HCT116 (cell line): ENCODE measurements around the gene TRAF5. TPM values are rescaled to one million over a fixed set of nuclear protein-coding genes. Genes with fewer than 3 reads are reported as not detected.

Experiments used
- ATAC-seq: fragments of 200-7000 bp; cut with Tn5 transposase; 2 replicates; pipeline ENCODE4 v1.9.1; 2020; ENCODE audit warnings: mild to moderate bottlenecking, moderate library complexity
- BruUV-seq: library from RNA; stranded (reverse); fragments of 400-500 nt; replicated peaks from 2 replicates; lab custom pipeline; 2021; lab: Mats Ljungman, UMichigan
- CTCF ChIA-PET: fragments of 300-600 bp; sonication (Branson Sonifier 250); formaldehyde crosslinking; loops from one replicate; lab custom pipeline; 2021; ENCODE audit warnings: antibody characterized with exemption; lab: Charles Lee
- POLR2A ChIA-PET: fragments of 300-600, 350-600 bp; sonication (Branson Sonifier 250); formaldehyde crosslinking; loops from one replicate; lab custom pipeline; 2021; ENCODE audit warnings: antibody characterized with exemption; lab: Charles Lee
- RAD21 ChIA-PET, 2 experiments: fragments of 300-600 bp; sonication (Branson Sonifier 250); formaldehyde crosslinking; loops; one replicate each; lab custom pipeline; 2023; ENCODE audit warnings: low total read pairs in 2 of 2; ENCODE audit not compliant: uncharacterized antibody in 2 of 2, unreplicated experiment in 2 of 2, low non-redundant PET in 1 of 2; lab: Charles Lee
- DNase-seq: peaks from one replicate; pipeline ENCODE4 v3.0.0-alpha.2; 2010; ENCODE audit warnings: low read depth, low spot score
- H2AFZ ChIP-seq: fragments of 200-600 bp; shearing (Covaris generic), sonication (generic); 2 replicates; pipeline ENCODE4 v1.6.1; 2017; ENCODE audit warnings: low read depth, mixed run types, mixed read lengths, antibody characterized with exemption, low read length; ENCODE audit not compliant: poor library complexity, severe bottlenecking
- H3K27ac ChIP-seq: 2 replicates; pipeline ENCODE4 v1.5.1; 2012; ENCODE audit warnings: low read depth, low read length
- H3K27me3 ChIP-seq: fragments of 200-600 bp; sonication (generic); 2 replicates; pipeline ENCODE4 v1.6.1; 2016; ENCODE audit warnings: mixed run types, low read length, mixed read lengths; ENCODE audit not compliant: insufficient read depth
- H3K36me3 ChIP-seq, 2 experiments: fragments of 200-500 bp in 1 of 2; fragments of 200-600 bp in 1 of 2; sonication (Bioruptor generic) in 1 of 2; sonication (generic) in 1 of 2; 2 replicates each; pipeline versions ENCODE4 v1.5.1 to v1.6.1; 2014 to 2016; ENCODE audit warnings: low read length in 2 of 2, inconsistent platforms in 1 of 2, mixed read lengths in 1 of 2, mixed run types in 1 of 2; ENCODE audit not compliant: insufficient read depth in 2 of 2, control insufficient read depth in 1 of 2
- H3K4me1 ChIP-seq, 2 experiments: fragments of 200-600 bp in 1 of 2; sonication (generic) in 1 of 2; 2 replicates each; pipeline versions ENCODE4 v1.5.1 to v1.6.1; 2012 to 2017; ENCODE audit warnings: low read length in 2 of 2, inconsistent platforms in 1 of 2, mild to moderate bottlenecking in 1 of 2, mixed read lengths in 1 of 2, mixed run types in 1 of 2, moderate library complexity in 1 of 2; ENCODE audit not compliant: insufficient read depth in 2 of 2, control insufficient read depth in 1 of 2
- H3K4me2 ChIP-seq: fragments of 200-600 bp; sonication (generic); 2 replicates; pipeline ENCODE4 v1.6.1; 2017; ENCODE audit warnings: mixed run types, low read length, mixed read lengths
- H3K4me3 ChIP-seq, 2 experiments: fragments of 200-600 bp in 1 of 2; sonication (generic) in 1 of 2; replicated peaks in 1 of 2; 2 replicates each; pipeline ENCODE4 v1.5.1; 2011 to 2016; ENCODE audit warnings: low read length in 2 of 2, control low read depth in 1 of 2, low read depth in 1 of 2, mild to moderate bottlenecking in 1 of 2, mixed read lengths in 1 of 2, mixed run types in 1 of 2
- H3K79me2 ChIP-seq: fragments of 200-600 bp; sonication (generic); 2 replicates; pipeline ENCODE4 v1.6.1; 2017; ENCODE audit warnings: mild to moderate bottlenecking, mixed run types, low read length, moderate library complexity, mixed read lengths; ENCODE audit not compliant: insufficient read depth
- H3K9ac ChIP-seq: fragments of 200-600 bp; sonication (generic); 2 replicates; pipeline ENCODE4 v1.6.1; 2016; ENCODE audit warnings: low read length, mixed read lengths
- H3K9me2 ChIP-seq: fragments of 200-600 bp; sonication (generic), shearing (Covaris generic); 2 replicates; pipeline ENCODE4 v1.6.1; 2017; ENCODE audit warnings: mixed run types, mild to moderate bottlenecking, moderate library complexity; ENCODE audit not compliant: insufficient read depth
- H3K9me3 ChIP-seq, 2 experiments: fragments of 200-500 bp in 1 of 2; fragments of 200-600 bp in 1 of 2; sonication (Bioruptor generic) in 1 of 2; sonication (generic) in 1 of 2; 2 replicates each; pipeline ENCODE4 v1.6.1; 2014 to 2017; ENCODE audit warnings: low read length in 2 of 2, mixed read lengths in 2 of 2, inconsistent platforms in 1 of 2, low read depth in 1 of 2, mild to moderate bottlenecking in 1 of 2, mixed run types in 1 of 2, moderate library complexity in 1 of 2; ENCODE audit not compliant: control insufficient read depth in 1 of 2, insufficient read depth in 1 of 2
- H4K20me1 ChIP-seq: fragments of 200-600 bp; sonication (generic), shearing (Covaris generic); 2 replicates; pipeline ENCODE4 v1.6.1; 2017; ENCODE audit warnings: mixed run types, mild to moderate bottlenecking, moderate library complexity; ENCODE audit not compliant: insufficient read depth
- CBX3 ChIP-seq: IDR thresholded peaks from 2 replicates; pipeline ENCODE4 v1.6.1; 2012; ENCODE audit warnings: low read depth
- CEBPB ChIP-seq: IDR thresholded peaks from 2 replicates; pipeline ENCODE4 v1.6.1; 2012; ENCODE audit warnings: low read depth
- EGR1 ChIP-seq: IDR thresholded peaks from 2 replicates; pipeline ENCODE4 v1.6.1; 2012; ENCODE audit warnings: low read depth
- ELF1 ChIP-seq: IDR thresholded peaks from 2 replicates; pipeline ENCODE4 v1.6.1; 2012; ENCODE audit warnings: low read depth, borderline replicate concordance
- EZH2phosphoT487 ChIP-seq: fragments of 200-600 bp; IDR thresholded peaks from 2 replicates; pipeline ENCODE4 v1.6.1; 2018; ENCODE audit warnings: antibody characterized with exemption, borderline replicate concordance
- JUND ChIP-seq: IDR thresholded peaks from 2 replicates; pipeline ENCODE4 v1.6.1; 2012
- POLR2A ChIP-seq: IDR thresholded peaks from 2 replicates; pipeline ENCODE4 v1.7.0; 2011; ENCODE audit warnings: borderline replicate concordance; ENCODE audit not compliant: insufficient read depth, insufficient read length; ENCODE audit errors: extremely low read depth
- POLR2AphosphoS5 ChIP-seq: IDR thresholded peaks from 2 replicates; pipeline ENCODE4 v1.6.1; 2011; ENCODE audit warnings: mild to moderate bottlenecking, low read depth, low read length, moderate library complexity
- SIN3A ChIP-seq: IDR thresholded peaks from 2 replicates; pipeline ENCODE4 v1.6.1; 2012; ENCODE audit warnings: low read depth
- SP1 ChIP-seq: IDR thresholded peaks from 2 replicates; pipeline ENCODE4 v1.6.1; 2012; ENCODE audit warnings: low read depth
- SRF ChIP-seq: IDR thresholded peaks from 2 replicates; pipeline ENCODE4 v1.6.1; 2012; ENCODE audit warnings: low read depth
- TCF7L2 ChIP-seq: IDR thresholded peaks from 2 replicates; pipeline ENCODE4 v1.7.0; 2011; ENCODE audit warnings: borderline replicate concordance, inconsistent platforms; ENCODE audit not compliant: insufficient read depth, insufficient read length; ENCODE audit errors: extremely low read depth
- YY1 ChIP-seq: IDR thresholded peaks from 2 replicates; pipeline ENCODE4 v1.6.1; 2011; ENCODE audit warnings: low read length, low read depth, moderate library complexity, mild to moderate bottlenecking; ENCODE audit not compliant: insufficient replicate concordance; ENCODE audit errors: extremely low read depth
- ZFX ChIP-seq: fragments of 450-650 bp; IDR thresholded peaks from 2 replicates; pipeline ENCODE4 v1.6.1; 2017
- intact Hi-C: fragments of 100-400 bp; cut with micrococcal nuclease; formaldehyde crosslinking; loops from 2 replicates; pipeline ENCODE4 v1.10.0; 2022
- total RNA-seq: library from RNA; stranded (reverse); gene quantifications from one replicate; pipeline ENCODE4 v1.2.1, GENCODE V29; 2021; ENCODE audit not compliant: unreplicated experiment
- TF ChIP-seq, protein P1 (sequence below): IDR thresholded peaks from 2 replicates; pipeline ENCODE4 v1.6.1; 2012
- TF ChIP-seq, protein P2 (sequence below), 3 experiments: fragments of 200-600 bp in 1 of 3; sonication (generic) in 1 of 3; IDR thresholded peaks in 2 of 3; conservative IDR thresholded peaks in 1 of 3; 2 replicates each; pipeline ENCODE4 v1.5.1; 2012 to 2017; ENCODE audit warnings: low read depth in 2 of 3, low read length in 2 of 3, antibody characterized with exemption in 1 of 3, borderline replicate concordance in 1 of 3, control low read depth in 1 of 3, mild to moderate bottlenecking in 1 of 3, mixed read lengths in 1 of 3, mixed run types in 1 of 3, moderate library complexity in 1 of 3; ENCODE audit not compliant: insufficient read depth in 1 of 3
- TF ChIP-seq, protein P3 (sequence below): IDR thresholded peaks from 2 replicates; pipeline ENCODE4 v1.6.1; 2012
- TF ChIP-seq, protein P4 (sequence below): IDR thresholded peaks from 2 replicates; pipeline ENCODE4 v1.6.1; 2011; ENCODE audit warnings: mild to moderate bottlenecking, low read length, moderate library complexity; ENCODE audit not compliant: insufficient replicate concordance; ENCODE audit errors: extremely low read depth

The TRAF5 gene
- total RNA-seq, 1 experiment from 2014 or later, result 6.5 TPM

DNA sequence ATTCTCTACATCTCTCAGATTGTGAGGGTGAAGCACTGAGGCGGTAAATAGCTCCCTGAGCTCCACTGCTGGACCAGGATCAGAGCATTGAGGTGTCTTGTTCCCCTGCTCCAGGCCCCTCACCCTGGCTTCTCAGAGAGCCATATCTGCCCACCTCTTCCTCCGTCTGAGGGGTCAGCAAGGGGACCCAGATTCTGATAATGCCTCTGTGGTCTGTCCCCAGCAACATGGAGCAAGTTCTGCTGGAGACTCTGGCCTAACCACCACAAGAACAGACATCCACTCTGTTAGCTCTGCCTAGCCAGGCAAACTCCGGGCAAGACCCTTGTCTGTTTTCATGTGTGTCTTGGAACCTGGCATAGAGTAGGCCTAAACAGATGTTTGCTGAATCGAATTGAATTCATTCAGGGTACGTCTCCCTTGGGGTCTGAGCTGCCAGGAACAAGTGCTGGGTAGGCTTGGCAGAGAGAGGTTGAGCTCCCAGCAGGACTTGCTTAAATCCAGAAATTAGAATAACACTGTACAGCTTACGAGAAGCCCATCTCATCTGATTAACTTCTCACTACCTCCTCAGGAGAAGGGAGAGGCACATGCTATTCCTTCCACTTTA is 2.3 kb downstream of the TRAF5 start (continued):
- TF ChIP-seq POLR2A (no peak), TCF7L2 (no peak), SIN3A (no peak), CEBPB (no peak), SP1 (no peak), EGR1 (no peak), POLR2AphosphoS5 (no peak), ZFX (no peak), SRF (no peak), JUND (no peak)
- TF ChIP-seq, protein P1, sequence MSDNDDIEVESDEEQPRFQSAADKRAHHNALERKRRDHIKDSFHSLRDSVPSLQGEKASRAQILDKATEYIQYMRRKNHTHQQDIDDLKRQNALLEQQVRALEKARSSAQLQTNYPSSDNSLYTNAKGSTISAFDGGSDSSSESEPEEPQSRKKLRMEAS, result no peak
- TF ChIP-seq, protein P2, sequence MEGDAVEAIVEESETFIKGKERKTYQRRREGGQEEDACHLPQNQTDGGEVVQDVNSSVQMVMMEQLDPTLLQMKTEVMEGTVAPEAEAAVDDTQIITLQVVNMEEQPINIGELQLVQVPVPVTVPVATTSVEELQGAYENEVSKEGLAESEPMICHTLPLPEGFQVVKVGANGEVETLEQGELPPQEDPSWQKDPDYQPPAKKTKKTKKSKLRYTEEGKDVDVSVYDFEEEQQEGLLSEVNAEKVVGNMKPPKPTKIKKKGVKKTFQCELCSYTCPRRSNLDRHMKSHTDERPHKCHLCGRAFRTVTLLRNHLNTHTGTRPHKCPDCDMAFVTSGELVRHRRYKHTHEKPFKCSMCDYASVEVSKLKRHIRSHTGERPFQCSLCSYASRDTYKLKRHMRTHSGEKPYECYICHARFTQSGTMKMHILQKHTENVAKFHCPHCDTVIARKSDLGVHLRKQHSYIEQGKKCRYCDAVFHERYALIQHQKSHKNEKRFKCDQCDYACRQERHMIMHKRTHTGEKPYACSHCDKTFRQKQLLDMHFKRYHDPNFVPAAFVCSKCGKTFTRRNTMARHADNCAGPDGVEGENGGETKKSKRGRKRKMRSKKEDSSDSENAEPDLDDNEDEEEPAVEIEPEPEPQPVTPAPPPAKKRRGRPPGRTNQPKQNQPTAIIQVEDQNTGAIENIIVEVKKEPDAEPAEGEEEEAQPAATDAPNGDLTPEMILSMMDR (IDR thresholded peaks at IDR 0.05 in 2 of 3, conservative IDR thresholded peaks at IDR 0.05 in 1 of 3; ENCODE audit: borderline replicate concordance in 1 of 3, insufficient read depth in 1 of 3, low read depth in 2 of 3, low read length in 2 of 3), result no peak

DNA sequence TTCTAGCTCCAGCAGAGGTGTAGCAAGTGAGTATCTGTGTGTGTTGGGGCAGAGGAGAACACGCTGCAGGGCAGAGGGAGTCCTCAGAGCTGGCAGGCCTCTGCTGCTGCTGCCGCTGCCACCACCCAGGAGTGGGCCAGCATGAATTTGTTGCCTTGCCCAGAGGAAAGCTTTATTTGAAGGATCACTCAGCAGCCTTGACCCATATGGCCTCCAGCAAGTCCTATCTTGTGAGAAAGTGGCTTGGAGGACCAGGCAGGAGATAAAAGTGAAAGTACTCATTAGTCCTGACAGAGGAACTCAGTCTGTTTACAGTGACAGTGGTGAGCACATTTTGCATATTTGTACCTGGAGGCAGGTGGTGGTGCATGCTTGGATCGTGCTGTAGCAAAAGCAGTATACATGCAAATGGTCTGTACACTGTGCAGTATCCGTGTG is 3.1 kb downstream of the TRAF5 start:
- POLR2A ChIA-PET, result no interaction called here
- Histone ChIP-seq H3K79me2 (peaks cover 3% of the 10 kb centered on the region; the same call in 1 of the 2 replicates), H3K4me2 (no peak overlapping the region), H3K9ac (no peak overlapping the region), H3K36me3 (no peaks in the 10 kb centered on the region), H3K27me3 (no peaks in the 10 kb centered on the region), H3K9me2 (no peaks in the 10 kb centered on the region), H3K9me3 (no peaks in the 10 kb centered on the region), H2AFZ (no peak overlapping the region), H3K4me1 (peaks cover 0 to 36% of the 10 kb centered on the region in 2 experiments; a peak in 3 of 4 replicates), H3K27ac (no peak overlapping the region), H3K4me3 (no peak overlapping the region), H4K20me1 (no peaks in the 10 kb centered on the region)
- CTCF ChIA-PET, result no interaction called here
- intact Hi-C loops, result no loop called here
- no TSS peak for BruUV-seq
- RAD21 ChIA-PET, result no interaction called here
- no peak for DNase-seq
- no peak for ATAC-seq
- TF ChIP-seq SIN3A, result no peak
- TF ChIP-seq ELF1, result no peak
- TF ChIP-seq CEBPB, result no peak
- TF ChIP-seq EGR1, result no peak
- TF ChIP-seq YY1, result no peak
- no peak for TF ChIP-seq SRF
- TF ChIP-seq, protein P3, sequence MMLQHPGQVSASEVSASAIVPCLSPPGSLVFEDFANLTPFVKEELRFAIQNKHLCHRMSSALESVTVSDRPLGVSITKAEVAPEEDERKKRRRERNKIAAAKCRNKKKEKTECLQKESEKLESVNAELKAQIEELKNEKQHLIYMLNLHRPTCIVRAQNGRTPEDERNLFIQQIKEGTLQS, result no peak
- no peak for TF ChIP-seq JUND
- no peak for TF ChIP-seq EZH2phosphoT487
- TF ChIP-seq TCF7L2, result no peak
- TF ChIP-seq, protein P4, sequence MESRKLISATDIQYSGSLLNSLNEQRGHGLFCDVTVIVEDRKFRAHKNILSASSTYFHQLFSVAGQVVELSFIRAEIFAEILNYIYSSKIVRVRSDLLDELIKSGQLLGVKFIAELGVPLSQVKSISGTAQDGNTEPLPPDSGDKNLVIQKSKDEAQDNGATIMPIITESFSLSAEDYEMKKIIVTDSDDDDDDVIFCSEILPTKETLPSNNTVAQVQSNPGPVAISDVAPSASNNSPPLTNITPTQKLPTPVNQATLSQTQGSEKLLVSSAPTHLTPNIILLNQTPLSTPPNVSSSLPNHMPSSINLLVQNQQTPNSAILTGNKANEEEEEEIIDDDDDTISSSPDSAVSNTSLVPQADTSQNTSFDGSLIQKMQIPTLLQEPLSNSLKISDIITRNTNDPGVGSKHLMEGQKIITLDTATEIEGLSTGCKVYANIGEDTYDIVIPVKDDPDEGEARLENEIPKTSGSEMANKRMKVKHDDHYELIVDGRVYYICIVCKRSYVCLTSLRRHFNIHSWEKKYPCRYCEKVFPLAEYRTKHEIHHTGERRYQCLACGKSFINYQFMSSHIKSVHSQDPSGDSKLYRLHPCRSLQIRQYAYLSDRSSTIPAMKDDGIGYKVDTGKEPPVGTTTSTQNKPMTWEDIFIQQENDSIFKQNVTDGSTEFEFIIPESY, result no peak
- TF ChIP-seq CBX3, result no peak
- TF ChIP-seq SP1, result no peak
